ACC112 (cell line): Measurements from ENCODE around the gene HPN.

Experiments
- H2AFZ ChIP-seq: fragments of 200-600 bp; sonication (generic); one replicate; pipeline ENCODE4 v1.6.0; 2017; ENCODE audit warnings: antibody characterized with exemption, low read length; ENCODE audit not compliant: unreplicated experiment
- H3K27ac ChIP-seq: fragments of 200-600 bp; sonication (generic); 2 replicates; pipeline ENCODE4 v1.5.1; 2014; ENCODE audit warnings: low read depth, mild to moderate bottlenecking, antibody characterized with exemption, low read length, moderate library complexity
- H3K27me3 ChIP-seq: fragments of 200-600 bp; sonication (generic); 2 replicates; pipeline ENCODE4 v1.6.1; 2014; ENCODE audit warnings: mild to moderate bottlenecking, antibody characterized with exemption, low read length, moderate library complexity, mixed read lengths; ENCODE audit not compliant: insufficient read depth
- H3K36me3 ChIP-seq: fragments of 200-600 bp; sonication (generic); 2 replicates; pipeline ENCODE4 v1.6.1; 2016; ENCODE audit warnings: mild to moderate bottlenecking, antibody characterized with exemption, low read length, moderate library complexity, mixed read lengths; ENCODE audit not compliant: insufficient read depth
- H3K4me1 ChIP-seq: fragments of 200-600 bp; sonication (generic); one replicate; pipeline ENCODE4 v1.6.1; 2016; ENCODE audit warnings: low read length, mixed read lengths; ENCODE audit not compliant: insufficient read depth, unreplicated experiment, control insufficient read depth
- H3K4me3 ChIP-seq: fragments of 200-600 bp; sonication (generic); 2 replicates; pipeline ENCODE4 v1.5.1; 2014; ENCODE audit warnings: mild to moderate bottlenecking, low read depth, low read length
- H3K79me2 ChIP-seq: fragments of 200-600 bp; sonication (generic); one replicate; pipeline ENCODE4 v1.6.0; 2016; ENCODE audit warnings: low read length; ENCODE audit not compliant: control insufficient read depth, unreplicated experiment, insufficient read depth

The HPN gene

DNA sequence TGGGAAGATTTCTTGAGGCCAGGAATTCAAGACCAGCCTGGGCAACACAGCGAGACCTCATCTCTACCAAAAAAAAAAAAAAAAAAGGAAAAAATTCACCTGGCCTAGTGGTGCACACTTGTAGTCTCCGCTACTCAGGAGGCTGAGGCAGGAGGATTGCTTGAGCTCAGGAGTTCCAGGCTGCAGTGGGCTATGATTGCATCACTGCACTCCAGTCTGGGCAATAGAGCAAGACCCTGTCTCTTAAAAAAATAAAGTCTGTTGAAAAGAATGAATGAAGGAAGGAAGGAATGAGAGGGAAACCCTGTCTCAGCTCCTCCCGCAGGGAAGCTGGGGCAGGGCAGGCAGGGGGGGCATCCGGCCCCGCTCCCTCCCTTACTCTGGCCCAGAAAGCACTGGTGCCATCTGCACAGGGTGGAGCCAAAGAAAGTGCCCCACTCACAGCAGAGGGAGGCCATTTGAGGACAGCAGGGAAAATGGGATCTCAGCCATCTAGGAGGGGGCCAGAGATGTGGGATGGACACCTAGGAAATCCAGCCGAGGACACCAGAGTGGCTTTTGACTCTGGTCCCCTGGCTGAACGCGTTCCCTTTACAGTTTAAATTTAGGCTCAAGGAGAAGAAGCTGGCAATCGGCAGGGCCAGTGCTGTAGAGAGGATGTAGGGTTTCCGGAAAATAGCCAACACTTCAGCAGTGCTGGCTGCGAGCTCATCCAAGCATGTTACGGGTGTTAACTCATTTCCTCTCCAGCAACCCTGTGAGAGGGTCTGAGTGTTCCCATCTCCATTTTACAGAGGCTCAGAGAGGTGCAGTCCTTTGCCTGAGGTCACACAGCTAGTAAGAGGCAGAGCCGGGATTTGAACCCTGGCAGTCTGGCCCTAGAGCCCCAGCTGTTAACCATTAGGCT lies 3.6 kb upstream of the HPN start:
- Histone ChIP-seq H3K27me3 (no peaks in the 10 kb centered on the region), H3K36me3 (no peaks in the 10 kb centered on the region), H2AFZ (no peak overlapping the region), H3K79me2 (no peaks in the 10 kb centered on the region), H3K27ac (no peak overlapping the region), H3K4me3 (no peak overlapping the region), H3K4me1 (peaks cover 6% of the 10 kb centered on the region)

DNA sequence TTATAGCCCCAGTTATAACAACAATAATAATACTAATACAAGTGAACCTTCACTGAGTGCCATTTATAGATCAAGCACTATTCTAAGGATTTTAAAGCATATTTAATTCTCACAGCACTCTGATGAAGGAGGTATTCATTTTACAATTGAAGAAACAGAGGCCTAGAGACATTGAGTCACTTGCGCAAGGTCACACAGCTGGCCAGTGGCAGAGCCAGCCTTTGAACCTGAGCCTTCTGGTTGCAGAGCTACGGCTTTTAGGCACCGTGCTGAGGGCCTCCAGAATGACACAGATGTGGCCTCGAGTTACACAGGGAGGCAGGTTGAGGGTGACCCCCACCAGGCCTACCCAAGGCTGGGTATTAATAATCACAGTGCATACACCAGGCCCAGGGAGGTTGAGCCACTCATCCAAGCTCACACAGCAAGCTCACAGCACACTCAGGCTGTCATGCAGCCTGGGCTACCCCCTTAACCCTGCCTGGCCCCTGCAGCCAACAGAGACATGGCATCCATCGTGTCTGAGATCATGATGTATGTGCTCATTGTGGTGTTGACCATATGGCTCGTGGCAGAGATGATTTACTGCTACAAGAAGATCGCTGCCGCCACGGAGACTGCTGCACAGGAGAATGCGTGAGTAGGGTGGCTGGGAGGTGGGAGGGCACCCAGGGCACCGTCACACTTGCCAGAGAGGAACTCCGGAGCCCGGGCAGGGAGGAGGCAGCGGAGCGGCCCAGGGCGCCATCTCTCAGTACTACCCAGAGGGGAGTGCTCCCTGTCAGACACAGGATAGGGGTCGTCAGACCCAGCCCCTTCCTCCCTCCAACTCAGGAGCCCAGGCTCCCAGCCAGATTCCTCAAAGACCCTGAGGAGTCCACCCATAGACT lies 2.7 kb upstream of the HPN start:
- H3K4me1 ChIP-seq: peaks cover 6% of the 10 kb centered on the region
- no peak overlapping the region for H2AFZ ChIP-seq
- H3K36me3 ChIP-seq: no peaks in the 10 kb centered on the region

DNA sequence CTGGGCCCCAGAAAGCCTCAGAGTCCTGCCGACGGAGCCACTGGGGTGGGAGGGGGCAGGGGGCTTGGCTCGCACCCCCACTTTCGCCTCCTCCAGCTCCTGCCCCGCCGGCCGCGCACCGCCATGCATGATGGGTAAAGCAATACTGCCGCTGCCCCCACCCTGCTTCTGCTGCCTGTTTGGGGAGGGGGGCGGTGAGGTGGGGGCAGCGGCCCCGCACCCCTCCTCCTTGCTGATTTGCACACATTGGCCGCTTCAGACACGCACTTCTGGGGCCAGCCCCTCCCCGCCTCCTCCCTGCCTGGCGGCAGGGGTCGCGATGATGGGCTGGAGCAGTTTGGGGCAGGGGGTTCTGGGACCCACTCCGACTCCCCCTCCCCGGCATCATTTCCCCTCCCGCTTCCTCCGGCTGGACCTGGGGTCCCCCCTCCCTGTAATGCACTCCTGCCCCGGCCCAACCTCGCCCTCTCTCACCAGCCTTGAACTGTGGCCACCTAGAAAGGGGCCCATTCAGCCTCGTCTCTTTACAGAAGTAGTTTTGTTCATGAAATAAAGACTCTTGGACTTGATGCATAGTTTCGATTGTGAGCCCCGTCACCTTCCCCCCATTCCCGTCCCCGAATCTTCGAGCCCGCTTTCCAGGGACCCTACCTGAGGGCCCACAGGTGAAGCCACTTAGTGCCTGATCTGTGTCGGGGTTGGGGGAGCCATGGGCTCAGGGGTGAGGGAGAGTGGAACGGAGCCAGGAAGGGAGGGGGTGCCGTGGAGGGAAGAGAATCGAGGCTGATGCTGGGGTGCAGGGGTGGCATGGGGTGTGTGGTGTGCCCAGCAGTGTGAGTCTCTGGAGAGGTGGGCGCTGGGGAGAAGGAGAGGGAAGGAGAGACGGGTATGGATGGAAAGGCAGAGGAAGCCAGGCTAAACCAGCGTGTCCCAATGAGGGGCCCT lies 1.4 kb upstream of the HPN start:
- H3K4me1 ChIP-seq: peaks cover 6% of the 10 kb centered on the region
- H3K79me2 ChIP-seq: no peaks in the 10 kb centered on the region
- no peaks in the 10 kb centered on the region for H3K36me3 ChIP-seq
- H3K4me3 ChIP-seq: no peak overlapping the region
- H2AFZ ChIP-seq: peak overlapping the region; percentile 56
- H3K27me3 ChIP-seq: no peaks in the 10 kb centered on the region
- H3K27ac ChIP-seq: no peak overlapping the region

More for the DNA sequence above, 2.7 kb upstream of the HPN start:
- H3K4me3 ChIP-seq: no peak overlapping the region
- no peaks in the 10 kb centered on the region for H3K27me3 ChIP-seq
- no peak overlapping the region for H3K27ac ChIP-seq
- no peaks in the 10 kb centered on the region for H3K79me2 ChIP-seq

DNA sequence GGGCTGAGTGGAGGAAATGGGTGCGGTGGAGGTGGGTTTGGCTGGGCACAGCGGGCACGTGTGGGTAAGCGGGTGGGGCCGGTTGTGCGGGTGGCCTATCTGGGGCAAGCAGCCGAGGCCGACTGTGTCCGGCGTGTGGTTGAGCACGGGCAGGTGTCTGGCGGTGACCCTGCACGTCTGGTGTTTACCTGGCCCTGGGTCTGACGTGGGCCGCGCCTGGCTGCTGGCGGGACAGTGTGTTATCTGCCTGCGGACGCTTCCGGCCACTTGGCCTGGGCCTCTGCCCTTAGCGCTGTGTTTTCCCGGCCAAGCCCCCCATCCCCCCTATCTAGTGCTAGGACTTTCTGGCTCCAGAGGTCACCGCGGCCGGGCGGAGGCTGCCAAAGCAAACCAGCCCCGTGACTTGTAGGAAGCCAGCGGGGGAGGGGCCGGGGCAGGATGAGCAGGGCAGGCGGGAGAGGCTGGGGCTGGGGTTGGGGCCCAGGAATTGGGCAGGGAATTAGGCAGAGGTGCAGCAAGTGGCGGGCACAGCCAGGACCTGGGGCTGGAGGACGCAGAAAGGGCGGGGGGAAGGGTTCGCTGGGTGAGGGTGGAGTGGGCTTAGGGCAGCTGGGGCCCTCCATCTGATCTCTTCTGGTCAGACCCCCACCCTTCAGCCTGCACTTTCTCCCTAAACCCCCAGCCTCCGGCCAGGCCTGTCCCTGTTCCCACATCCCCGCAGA lies 534 bp upstream of the HPN start:
- Histone ChIP-seq H3K27ac (no peak overlapping the region), H3K4me1 (peaks cover 6% of the 10 kb centered on the region), H3K4me3 (no peak overlapping the region), H2AFZ (peak overlapping the region; percentile 56), H3K36me3 (no peaks in the 10 kb centered on the region), H3K79me2 (no peaks in the 10 kb centered on the region), H3K27me3 (no peaks in the 10 kb centered on the region)

DNA sequence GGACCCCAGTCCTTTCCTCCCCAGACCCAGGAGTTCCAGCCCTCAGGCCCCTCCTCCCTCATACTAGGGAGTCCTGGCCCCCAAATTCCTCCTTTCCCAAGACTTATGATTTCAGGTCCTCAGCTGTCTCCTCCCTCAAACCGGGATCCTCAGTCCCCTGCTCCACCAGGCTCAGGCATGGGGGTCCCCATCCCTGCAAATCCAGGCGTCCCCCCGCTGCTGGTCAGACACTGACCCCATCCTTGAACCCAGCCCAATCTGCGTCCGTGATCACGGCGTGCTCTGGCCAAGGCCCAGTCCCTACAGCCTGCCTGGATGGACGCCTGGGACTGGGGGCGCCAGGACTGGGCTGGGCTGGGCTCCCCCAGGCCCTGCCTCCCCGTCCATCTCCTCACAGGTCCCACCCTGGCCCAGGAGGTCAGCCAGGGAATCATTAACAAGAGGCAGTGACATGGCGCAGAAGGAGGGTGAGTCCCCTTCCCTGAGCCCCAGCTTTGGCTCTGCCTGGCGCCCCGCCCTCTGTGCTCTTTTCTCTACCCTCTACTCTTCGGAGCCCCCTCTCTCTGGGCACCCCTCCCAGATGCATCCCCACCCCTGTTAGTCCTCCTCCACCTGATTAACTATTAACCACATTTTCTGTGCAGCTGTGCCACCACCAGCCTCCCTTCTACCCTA lies 672 bp downstream of the HPN start:
- Histone ChIP-seq H3K27ac (no peak overlapping the region), H3K79me2 (no peaks in the 10 kb centered on the region), H3K4me3 (no peak overlapping the region), H3K27me3 (no peaks in the 10 kb centered on the region), H3K4me1 (peaks cover 6% of the 10 kb centered on the region), H2AFZ (no peak overlapping the region), H3K36me3 (no peaks in the 10 kb centered on the region)

DNA sequence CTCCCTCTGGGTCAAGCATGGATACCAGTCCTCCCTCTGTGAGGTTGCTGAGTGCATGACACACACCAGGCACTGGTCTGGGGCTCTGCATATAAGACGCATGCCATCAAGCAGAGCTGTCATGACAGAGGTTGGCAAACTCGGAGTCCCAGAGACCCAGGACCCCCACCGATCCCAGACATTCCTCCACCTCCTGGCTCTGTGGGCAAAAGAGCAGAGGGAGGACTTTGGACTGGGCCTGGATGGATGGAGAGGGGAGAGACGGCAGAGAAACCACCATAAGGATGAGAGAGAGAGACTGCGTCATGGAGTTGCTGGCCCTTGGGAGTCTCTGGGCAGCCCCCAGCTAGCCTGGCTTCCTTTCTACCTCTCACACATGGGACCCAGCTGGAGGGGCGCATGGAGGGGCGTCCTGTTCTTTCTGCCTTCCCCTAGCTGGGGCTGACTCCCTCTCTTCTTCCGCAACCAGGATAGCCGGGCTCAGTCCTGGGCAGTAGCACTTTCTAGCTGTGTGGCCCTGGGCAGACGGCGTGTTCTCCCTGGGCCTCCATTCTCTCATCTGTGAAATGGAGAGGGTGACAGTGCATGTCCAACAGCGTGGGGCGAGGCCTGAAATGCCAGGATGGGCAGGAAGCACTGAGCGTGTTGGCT lies 1.6 kb downstream of the HPN start:
- H3K79me2 ChIP-seq: no peaks in the 10 kb centered on the region
- H3K36me3 ChIP-seq: no peaks in the 10 kb centered on the region
- peaks cover 6% of the 10 kb centered on the region for H3K4me1 ChIP-seq
- H2AFZ ChIP-seq: no peak overlapping the region
- H3K4me3 ChIP-seq: no peak overlapping the region
- no peak overlapping the region for H3K27ac ChIP-seq
- H3K27me3 ChIP-seq: no peaks in the 10 kb centered on the region

DNA sequence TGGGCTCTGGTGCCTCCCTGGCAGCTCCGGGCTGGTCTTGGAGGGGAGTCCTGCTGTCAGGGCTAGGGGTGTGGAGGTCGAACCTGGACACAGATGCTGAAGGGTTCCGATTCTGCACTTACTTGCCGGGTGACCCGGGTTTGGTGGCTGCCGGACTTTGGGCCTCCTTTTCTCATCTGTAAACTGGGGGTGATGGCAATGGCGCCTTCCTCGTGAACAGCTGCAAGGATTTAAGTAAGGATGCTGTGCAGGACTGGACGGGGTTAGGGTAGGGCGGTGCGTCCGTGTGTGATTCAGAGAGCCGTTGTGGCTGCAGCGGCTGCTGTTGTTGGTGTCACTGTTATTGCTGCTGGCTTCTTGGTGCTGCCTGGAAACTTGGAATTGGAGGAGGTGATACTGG lies 2.4 kb downstream of the HPN start:
- Histone ChIP-seq H2AFZ (no peak overlapping the region), H3K4me3 (no peak overlapping the region)

DNA sequence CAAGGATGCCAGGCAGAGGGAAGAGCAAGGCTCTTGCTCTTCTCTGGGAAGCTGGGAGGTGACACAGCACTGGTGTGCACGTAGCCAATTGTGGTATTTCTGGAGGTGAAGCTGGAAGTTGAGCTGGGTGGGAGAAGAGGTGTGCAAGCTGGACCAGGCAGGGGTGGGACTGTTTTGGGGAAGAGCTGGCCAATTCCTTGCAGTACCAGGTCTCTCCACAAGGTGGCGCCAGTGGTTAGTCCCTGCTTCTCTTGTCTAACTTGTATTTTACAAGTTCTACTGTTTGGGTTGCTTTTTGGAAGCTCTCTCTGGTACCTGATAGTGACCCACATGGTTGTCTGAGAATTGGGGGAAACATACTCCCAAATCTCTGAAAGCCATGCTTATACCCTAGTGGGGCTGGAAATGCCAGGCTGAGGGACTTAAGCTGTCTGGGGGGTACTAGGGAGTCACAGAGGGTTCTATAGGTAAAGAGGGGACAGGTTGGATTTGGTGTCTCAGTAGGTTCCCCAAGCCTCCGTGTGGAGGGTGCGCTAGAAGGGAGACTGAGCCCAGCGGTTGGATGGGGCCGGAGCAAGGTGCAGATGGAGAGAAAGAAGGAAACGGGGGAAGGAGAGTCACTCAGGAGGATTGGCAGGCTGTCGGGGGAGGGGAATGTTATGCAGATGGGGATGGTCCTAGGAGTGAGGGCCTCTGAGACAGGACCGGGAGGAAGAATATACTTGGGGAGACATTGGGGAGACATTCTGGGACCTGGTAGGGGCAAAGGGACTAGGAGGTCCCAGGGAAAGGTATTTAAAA lies 3.0 kb downstream of the HPN start:
- no peak overlapping the region for H2AFZ ChIP-seq

More for the DNA sequence above, 2.4 kb downstream of the HPN start:
- Histone ChIP-seq H3K27ac (no peak overlapping the region), H3K36me3 (no peaks in the 10 kb centered on the region), H3K4me1 (peaks cover 6% of the 10 kb centered on the region), H3K79me2 (no peaks in the 10 kb centered on the region), H3K27me3 (no peaks in the 10 kb centered on the region)

More for the DNA sequence above, 3.0 kb downstream of the HPN start:
- Histone ChIP-seq H3K36me3 (no peaks in the 10 kb centered on the region), H3K27ac (no peak overlapping the region), H3K4me1 (peaks cover 6% of the 10 kb centered on the region), H3K4me3 (no peak overlapping the region), H3K79me2 (no peaks in the 10 kb centered on the region), H3K27me3 (no peaks in the 10 kb centered on the region)
